ENCODE results near the gene WIPF2.
"Not testable (repeated sequence)": the region's sequence is repeated elsewhere in the genome, so short reads cannot be mapped to it uniquely, and the experiment has no call there.

WIPF2 gene

DNA sequence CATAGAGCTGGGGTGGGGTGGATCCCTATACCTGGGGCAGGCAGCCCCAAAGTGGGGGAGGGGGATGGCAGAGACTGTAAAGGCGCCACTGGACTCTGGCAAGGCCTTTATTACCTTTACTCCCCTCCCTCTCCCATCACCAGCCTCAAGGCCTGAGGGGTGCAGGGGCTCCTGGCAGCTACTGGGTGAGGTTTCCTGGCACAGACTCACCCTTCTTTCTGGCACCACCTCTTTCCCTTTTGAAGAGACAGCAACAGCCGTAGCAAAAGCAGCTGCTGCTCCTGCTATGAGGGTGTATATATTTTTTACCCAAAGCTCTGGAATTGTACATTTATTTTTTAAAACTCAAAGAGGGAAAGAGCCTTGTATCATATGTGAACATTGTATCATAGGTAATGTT lies 24.3 kb upstream of the WIPF2 start:
- no peak for DNase-seq

DNA sequence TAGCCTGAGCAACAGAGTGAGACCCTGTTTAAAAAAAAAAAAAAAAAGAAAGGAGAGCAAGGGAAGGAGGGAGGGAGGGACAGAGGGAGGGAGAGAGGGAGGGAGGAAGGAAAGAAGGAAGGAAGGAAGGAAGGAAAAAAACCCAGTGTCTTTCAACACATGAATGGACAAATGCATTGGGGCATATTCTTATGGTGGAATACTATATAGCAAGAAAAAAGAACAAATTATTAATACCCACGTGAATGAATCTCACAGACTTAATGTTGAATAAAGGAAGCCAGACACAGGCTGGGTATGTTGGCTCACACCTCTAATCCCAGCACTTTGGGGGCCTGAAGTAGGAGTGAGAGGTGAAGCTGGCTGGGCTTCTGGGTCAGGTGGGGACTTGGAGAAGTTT lies 21.6 kb upstream of the WIPF2 start:
- DNase-seq: no peak

DNA sequence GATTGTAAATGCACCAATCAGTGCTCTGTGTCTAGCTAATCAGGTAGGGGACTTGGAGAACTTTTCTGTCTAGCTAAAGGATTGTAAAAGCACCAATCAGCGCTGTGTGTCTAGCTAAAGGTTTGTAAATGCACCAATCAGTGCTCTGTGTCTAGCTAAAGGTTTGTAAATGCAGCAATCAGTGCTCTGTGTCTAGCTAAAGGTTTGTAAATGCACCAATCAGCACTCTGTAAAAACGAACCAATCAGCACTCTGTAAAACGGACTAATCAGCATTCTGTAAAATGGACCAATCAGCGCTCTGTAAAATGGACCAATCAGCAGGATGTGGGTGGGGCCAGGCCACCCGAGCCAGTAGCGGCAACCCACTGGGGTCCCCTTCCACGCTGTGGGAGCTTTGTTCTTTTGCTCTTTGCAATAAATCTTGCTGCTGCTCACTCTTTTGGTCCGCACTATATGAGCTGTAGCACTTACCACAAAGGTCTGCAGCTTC lies 21.1 kb upstream of the WIPF2 start:
- not testable (repeated sequence) for DNase-seq

DNA sequence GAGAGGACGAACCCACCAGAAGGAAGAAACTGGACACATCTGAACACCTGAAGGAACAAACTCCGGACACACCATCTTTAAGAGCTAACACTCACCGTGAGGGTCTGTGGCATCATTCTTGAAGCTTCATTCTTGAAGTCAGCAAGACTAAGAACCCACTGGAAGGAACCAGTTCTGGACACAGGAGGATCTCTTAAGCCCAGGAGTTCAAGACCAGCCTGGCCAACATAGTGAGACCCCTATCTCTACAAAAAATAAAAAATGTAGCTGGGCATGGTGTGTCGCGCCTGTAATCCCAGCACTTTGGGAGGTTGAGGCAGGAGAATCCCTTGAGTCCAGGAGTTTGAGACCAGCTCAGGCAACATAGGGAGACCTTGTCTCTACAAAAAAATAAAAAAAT lies 20.5 kb upstream of the WIPF2 start:
- no peak for DNase-seq

DNA sequence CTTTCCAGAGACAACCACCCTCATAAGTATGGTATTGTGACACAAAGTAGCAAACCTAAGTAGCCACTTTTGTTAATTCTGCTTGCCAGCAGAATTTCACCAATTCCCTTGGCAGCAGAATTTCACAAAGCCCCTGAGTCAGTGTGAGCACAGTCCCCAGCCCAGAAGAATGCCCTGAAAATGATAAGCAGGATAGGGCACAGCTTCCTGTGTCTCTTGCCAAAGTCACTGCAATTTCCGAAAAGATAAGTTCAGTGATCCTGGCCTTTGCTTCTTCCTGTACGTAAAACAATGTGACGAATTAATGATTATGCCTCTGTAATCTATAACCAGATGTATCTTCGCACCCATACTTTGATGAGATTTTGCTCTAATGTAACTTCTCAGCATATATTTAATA lies 16.0 kb upstream of the WIPF2 start:
- DNase-seq: no peak

DNA sequence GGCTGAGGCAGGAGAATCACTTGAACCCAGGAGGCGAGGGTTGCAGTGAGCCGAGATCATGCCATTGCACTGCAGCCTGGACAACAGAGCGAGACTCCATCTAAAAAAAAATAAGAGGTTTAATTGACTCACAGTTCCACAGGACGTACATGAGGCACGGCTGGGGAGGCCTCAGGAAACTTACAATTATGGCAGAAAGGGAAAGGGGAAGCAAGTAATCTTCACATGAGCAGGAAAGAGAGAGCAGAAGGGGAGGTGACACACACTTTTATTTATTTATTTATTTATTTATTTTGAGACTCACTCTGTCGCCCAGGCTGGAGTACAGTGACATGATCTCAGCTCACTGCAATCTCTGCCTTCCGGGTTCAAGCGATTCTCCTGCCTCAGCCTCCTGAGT lies 12.9 kb upstream of the WIPF2 start:
- DNase-seq: not testable (repeated sequence)

DNA sequence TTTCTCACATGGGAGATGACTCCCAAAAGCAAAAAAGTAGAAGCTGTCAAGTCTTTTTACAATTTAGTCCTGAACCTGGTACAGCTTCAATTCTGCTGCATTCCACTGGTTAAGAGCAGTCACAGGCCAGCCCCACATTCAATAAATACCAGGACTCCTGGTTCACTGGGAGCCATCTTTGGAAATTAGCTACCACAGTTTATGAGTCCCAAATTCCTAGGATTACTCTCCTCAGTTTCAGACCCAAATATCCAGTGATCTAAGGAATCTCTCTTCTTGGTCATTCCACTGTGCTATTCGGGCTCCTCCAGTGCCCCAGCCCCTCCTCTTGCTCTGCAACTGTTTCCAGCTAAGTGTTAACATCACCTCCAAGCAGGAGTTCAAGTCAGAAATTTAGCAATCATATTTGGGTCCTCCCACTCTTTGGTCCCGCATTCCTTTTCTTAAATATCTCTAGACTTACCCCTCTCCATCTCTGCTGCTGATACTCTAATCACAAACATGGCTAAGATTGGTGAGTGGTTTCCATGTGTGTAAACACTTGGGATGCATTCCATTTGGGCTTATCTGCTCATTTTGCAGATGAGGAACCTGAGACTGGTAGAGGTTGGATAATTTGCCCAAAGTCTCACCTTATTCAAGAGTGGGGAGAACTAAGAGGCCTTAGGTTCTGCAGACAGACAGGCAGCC lies 9.6 kb upstream of the WIPF2 start:
- DNase-seq: no peak

GRCh38 chr17:40213914-40214313 lies 5.2 kb upstream of the WIPF2 start:
- DNase-seq: not testable (repeated sequence)

DNA sequence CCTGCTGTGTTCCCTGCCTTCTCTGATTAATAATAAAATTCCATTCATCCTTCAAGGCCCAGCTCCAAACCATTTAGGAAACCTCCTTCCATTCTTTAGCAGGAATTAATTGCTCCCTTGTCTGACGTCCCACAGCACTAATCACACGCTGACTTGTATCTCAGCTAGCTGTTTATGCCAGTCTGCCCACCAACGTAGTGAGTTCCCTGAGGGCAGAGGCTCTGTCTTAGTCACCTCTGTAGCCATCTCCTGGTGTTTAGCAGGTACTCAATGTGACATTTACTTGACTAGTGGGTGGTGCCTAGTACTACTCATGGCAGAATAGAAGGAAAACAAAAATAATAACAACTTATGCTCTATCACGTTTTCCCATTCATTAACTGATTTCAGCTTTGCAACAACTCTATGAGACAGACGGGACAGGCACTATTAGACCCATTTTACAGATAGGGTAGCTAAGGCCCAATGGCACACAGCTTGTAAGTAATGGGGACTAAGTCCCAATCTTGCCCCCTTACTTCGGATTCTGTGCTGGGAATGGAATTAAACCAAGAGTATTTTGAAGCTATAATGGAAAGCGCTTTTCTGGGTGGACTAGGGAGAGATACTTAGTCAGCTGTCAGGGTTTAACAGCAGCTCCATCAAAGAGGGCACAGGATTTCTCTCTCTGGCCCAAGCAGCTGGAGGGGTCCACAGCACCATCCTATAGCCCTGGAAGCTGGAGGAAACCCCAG lies 931 bp upstream of the WIPF2 start:
- DNase-seq: no peak

DNA sequence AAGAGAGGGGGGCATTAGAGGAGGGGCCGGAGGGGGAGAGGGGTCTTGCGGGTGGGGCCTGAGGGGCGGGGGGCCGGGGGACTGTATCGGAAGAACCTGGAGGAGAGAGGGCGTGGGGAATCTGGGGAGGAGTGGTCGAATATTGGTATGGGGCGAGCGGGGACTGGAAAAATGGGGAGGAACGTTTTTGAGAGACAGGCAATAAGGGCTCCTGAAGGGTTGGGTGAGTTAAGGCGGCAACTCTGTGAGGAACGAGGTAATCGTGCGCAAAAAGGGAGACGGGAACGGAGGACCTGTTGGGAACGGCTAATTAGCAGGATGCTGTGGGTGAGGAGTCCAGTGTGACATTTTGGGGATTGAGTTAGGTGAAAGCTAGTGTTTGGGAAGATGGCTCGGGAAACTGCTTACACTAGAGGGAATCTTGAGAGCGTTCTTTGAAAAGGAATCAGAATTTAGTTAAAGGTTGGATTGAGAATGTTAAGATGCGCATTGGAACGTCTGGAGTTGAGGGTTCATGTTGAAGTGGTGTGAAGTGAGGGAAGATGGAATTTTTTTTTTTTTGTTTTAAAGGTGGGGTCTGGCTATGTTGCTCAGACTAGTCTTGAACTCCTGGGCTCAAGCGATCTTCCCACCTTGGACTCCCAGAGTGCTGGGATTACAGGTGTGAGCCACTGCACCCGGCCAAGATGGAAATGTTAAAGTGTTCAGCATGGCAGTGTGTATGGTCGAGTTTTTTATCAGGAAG lies 662 bp downstream of the WIPF2 start:
- DNase-seq: peak; percentile 79

GRCh38 chr17:40224718-40225550 lies 5.8 kb downstream of the WIPF2 start:
- DNase-seq: no peak

- not testable (repeated sequence) for DNase-seq
These were observed 10.0 kb downstream of the WIPF2 start for GRCh38 chr17:40229146-40229545.

DNA sequence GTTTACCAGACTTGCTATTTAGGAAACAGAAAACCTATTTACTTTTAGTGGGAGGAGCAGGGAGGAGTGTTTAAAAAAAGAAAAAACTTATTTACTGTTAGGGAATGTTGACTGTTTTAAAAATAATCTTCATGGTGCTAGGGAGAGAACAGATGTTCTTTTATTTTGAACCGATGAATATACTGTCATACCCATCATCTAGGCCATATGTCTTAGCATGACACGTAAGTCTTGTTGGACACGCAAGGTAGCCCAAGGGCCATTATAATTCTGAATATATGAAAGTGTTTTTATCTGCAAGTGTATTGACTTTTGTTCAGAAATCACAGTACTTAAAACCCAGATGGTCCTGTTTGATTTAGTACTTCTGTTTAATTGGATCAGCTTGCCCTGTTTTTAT lies 11.6 kb downstream of the WIPF2 start:
- no peak for DNase-seq

DNA sequence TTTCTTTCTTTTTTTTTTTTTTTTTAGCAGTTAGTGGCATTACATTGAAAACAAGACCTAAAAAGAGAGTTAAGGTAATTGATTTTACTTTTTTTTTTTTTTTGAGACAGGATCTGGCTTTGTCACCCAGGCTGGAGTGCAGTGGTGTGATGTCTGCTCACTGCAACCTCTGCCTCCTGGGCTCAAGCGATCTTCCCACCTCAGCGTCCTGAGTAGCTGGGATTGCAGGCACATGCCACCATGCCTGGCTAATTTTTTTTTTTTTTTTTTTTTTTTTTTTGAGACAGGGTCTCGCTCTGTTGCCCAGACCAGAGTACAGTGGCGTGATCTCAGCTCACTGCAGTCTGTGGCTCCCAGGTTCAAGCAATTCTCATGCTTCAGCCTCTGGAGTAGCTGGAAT lies 12.8 kb downstream of the WIPF2 start:
- DNase-seq: not testable (repeated sequence)

- no peak for DNase-seq
These were observed 22.2 kb downstream of the WIPF2 start for GRCh38 chr17:40241252-40241834.

DNA sequence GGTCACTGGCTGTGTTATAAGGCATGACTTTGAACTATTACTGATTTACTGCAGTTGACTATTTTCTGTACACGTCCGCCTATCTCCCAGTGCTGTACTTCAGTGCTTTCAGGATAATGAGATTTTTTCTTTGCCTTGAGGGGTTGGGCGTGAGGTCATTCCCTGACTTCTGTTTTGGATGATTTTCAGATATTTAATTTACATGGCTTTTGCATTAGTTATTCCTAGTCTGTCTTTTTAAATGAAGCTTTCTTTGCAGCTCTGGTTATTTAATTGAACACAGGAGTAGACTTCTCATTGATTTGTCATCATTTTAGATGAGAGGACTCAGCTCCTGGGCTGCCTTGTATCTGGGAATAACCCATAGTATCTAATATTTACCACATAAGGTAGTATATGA lies 23.7 kb downstream of the WIPF2 start:
- DNase-seq: no peak

- DNase-seq: no peak
These were observed 24.7 kb downstream of the WIPF2 start for GRCh38 chr17:40243761-40244160.

- DNase-seq: no peak
These were observed 25.2 kb downstream of the WIPF2 start for GRCh38 chr17:40244255-40244654.

DNA sequence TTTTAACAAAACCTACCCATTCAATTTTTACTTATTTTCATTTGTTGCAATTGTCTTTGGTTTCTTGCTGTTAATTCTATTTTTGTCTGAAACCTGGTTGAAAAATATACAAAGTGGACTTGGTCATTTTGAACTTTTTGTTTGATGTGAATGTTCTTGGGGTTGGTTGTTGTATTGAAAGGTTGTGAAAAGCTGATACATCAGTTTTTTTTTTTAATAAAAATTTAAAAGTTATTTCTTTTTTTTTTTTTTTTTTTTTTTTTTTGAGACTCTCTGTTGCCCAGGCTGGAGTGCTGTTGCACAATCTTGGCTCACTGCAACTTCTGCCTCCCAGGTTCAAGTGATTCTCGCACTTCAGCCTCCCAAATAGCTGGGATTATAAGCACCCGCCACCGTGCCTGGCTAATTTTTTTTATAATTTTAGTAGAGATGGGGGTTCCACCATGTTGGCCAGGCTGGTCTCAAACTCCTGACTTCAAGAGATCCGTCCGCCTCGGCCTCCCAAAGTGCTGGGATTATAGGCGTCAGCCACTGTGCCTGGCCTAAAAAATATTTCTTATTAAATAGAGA lies 28.9 kb downstream of the WIPF2 start:
- no peak for DNase-seq

GRCh38 chr17:40248507-40248906 lies 29.4 kb downstream of the WIPF2 start:
- DNase-seq: no peak

DNA sequence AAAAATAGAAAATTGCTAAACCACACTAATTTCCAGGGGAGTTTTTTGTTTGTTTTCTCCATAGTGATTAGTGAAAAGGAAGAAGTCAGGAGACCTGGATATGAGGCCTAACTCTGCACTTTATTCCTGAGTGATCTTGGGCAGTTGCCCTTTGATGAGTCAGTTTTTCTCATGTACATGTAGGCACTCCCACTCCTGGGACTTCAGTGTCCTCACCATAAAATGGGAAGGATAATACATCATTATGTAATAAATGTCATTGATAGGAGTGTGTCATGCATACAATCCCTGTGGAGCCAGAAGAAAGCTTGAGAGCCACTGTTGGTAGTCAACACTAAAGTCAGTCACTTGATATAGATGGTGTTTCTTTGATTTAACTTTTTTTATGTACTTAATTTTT lies 32.5 kb downstream of the WIPF2 start:
- no peak for DNase-seq

GRCh38 chr17:40253565-40253964 lies 34.5 kb downstream of the WIPF2 start:
- DNase-seq: no peak
